OCI-LY3 (cell line): ENCODE measurements around the gene MPPED1.

Experiments
- EZH2phosphoT487 ChIP-seq: fragments of 200-600 bp; shearing (Covaris generic); IDR thresholded peaks from 2 replicates; pipeline ENCODE4 v1.6.1; 2018; ENCODE audit warnings: antibody characterized with exemption, mixed run types, low read depth
- TF ChIP-seq, protein P1 (sequence below): fragments of 200-600, 300-600 bp; sonication (generic); IDR thresholded peaks from 2 replicates; pipeline ENCODE4 v1.5.1; 2014; ENCODE audit warnings: antibody characterized with exemption, low read length, low read depth

DNA sequence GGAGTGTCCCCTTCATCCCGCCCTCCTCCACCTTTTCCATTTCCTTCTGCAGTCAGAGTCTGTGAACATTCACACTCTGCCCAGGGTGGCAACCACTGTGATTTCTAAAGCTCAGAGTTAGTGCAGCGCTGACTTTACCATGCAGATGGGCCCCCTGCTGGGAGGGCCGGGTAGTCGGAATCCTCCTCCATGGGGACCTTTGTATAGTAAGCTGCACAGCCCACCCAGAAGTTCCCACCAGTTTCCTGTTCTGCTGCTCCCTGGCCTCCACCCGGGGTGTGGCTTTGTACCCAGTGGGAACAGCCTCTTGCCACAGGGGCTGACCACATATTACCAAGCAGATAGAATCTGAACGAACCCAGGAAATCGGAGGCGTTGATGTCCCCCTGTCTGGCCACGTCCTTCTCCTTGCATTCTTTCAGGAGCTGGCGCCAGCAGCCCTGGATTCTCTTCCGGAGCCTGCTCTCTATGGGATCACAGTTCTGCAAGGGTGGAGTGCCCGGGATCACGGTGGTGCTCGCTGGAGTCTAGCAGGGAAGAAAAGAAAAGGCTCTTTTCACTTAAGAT, 125.3 kb downstream of the MPPED1 start:
- TF ChIP-seq, protein P1, sequence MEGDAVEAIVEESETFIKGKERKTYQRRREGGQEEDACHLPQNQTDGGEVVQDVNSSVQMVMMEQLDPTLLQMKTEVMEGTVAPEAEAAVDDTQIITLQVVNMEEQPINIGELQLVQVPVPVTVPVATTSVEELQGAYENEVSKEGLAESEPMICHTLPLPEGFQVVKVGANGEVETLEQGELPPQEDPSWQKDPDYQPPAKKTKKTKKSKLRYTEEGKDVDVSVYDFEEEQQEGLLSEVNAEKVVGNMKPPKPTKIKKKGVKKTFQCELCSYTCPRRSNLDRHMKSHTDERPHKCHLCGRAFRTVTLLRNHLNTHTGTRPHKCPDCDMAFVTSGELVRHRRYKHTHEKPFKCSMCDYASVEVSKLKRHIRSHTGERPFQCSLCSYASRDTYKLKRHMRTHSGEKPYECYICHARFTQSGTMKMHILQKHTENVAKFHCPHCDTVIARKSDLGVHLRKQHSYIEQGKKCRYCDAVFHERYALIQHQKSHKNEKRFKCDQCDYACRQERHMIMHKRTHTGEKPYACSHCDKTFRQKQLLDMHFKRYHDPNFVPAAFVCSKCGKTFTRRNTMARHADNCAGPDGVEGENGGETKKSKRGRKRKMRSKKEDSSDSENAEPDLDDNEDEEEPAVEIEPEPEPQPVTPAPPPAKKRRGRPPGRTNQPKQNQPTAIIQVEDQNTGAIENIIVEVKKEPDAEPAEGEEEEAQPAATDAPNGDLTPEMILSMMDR: peak; percentile 33
- TF ChIP-seq EZH2phosphoT487: no peak
